ENCODE data around the gene FAM20A. TPM values are rescaled to one million over a fixed set of nuclear protein-coding genes. Genes with fewer than 3 reads are reported as not detected.

FAM20A gene
- total RNA-seq, 2 donors from 2014 or later, result 2.5 to 4.4 TPM

GRCh38 chr17:68576137-68576536 lies 25.0 kb downstream of the FAM20A start:
- Histone ChIP-seq H3K27me3 (no peaks in the 10 kb centered on the region), H3K4me1 (peaks cover 0 to 7% of the 10 kb centered on the region in 2 donors), H3K9me3 (no peaks in the 10 kb centered on the region), H3K36me3 (no peaks in the 10 kb centered on the region), H3K27ac (peak overlapping the region; percentile 4 to 20), H3K4me3 (no peak overlapping the region)
- no peak for DNase-seq (ENCODE audit: low spot score)
- no peak for TF ChIP-seq CTCF (IDR thresholded peaks at IDR 0.05)

GRCh38 chr17:68573338-68573737 lies 27.8 kb downstream of the FAM20A start:
- Histone ChIP-seq H3K4me3 (no peak overlapping the region), H3K36me3 (no peaks in the 10 kb centered on the region), H3K27me3 (no peaks in the 10 kb centered on the region), H3K27ac (no peak overlapping the region), H3K4me1 (no peaks in the 10 kb centered on the region), H3K9me3 (no peaks in the 10 kb centered on the region)
- TF ChIP-seq CTCF (IDR thresholded peaks at IDR 0.05), result no peak
- no peak for DNase-seq (ENCODE audit: low spot score)

GRCh38 chr17:68572138-68572842 lies 28.9 kb downstream of the FAM20A start:
- Histone ChIP-seq H3K4me3 (no peak overlapping the region), H3K4me1 (no peaks in the 10 kb centered on the region), H3K36me3 (no peaks in the 10 kb centered on the region), H3K27ac (no peak overlapping the region), H3K9me3 (no peaks in the 10 kb centered on the region), H3K27me3 (no peaks in the 10 kb centered on the region)
- TF ChIP-seq CTCF (IDR thresholded peaks at IDR 0.05), result no peak
- DNase-seq (ENCODE audit: low spot score), result no peak

GRCh38 chr17:68570526-68570925 lies 30.6 kb downstream of the FAM20A start:
- H3K27ac ChIP-seq, result no peak overlapping the region
- DNase-seq (ENCODE audit: low spot score), result no peak
- TF ChIP-seq CTCF (IDR thresholded peaks at IDR 0.05), result no peak
- H3K4me3 ChIP-seq, result no peak overlapping the region
- no peaks in the 10 kb centered on the region for H3K4me1 ChIP-seq
- H3K9me3 ChIP-seq, result no peaks in the 10 kb centered on the region
- H3K27me3 ChIP-seq, result no peaks in the 10 kb centered on the region
- no peaks in the 10 kb centered on the region for H3K36me3 ChIP-seq

- Histone ChIP-seq H3K4me1 (no peaks in the 10 kb centered on the region), H3K4me3 (no peak overlapping the region), H3K27me3 (no peaks in the 10 kb centered on the region), H3K27ac (no peak overlapping the region), H3K36me3 (no peaks in the 10 kb centered on the region), H3K9me3 (no peaks in the 10 kb centered on the region)
- TF ChIP-seq CTCF (IDR thresholded peaks at IDR 0.05), result no peak
- no peak for DNase-seq (ENCODE audit: low spot score)
Observed at GRCh38 chr17:68569346-68569745, 31.8 kb downstream of the FAM20A start.

- H3K27me3 ChIP-seq, result no peaks in the 10 kb centered on the region
- no peaks in the 10 kb centered on the region for H3K9me3 ChIP-seq
- H3K27ac ChIP-seq, result no peak overlapping the region
- no peaks in the 10 kb centered on the region for H3K4me1 ChIP-seq
- DNase-seq (ENCODE audit: low spot score), result no peak
- no peak overlapping the region for H3K4me3 ChIP-seq
- no peak for TF ChIP-seq CTCF (IDR thresholded peaks at IDR 0.05)
- H3K36me3 ChIP-seq, result no peaks in the 10 kb centered on the region
Observed at GRCh38 chr17:68568581-68568980, 32.6 kb downstream of the FAM20A start.

Data from right atrium auricular region (tissue), 2 donors.